AG09309 (cell line): ENCODE measurements around the gene IL6.

Source experiments
- DNase-seq: peaks from one replicate; pipeline ENCODE4 v3.0.0-alpha.2; 2010; ENCODE audit warnings: low read depth
- H3K4me3 ChIP-seq: 2 replicates; pipeline ENCODE4 v1.5.1; 2011; ENCODE audit warnings: mild to moderate bottlenecking, low read depth, low read length, moderate library complexity; ENCODE audit not compliant: control insufficient read depth
- CTCF ChIP-seq: IDR thresholded peaks from 2 replicates; pipeline ENCODE4 v1.5.1; 2011; ENCODE audit warnings: mild to moderate bottlenecking, low read depth, low read length, inconsistent platforms; ENCODE audit not compliant: insufficient read depth, control insufficient read depth; ENCODE audit errors: missing control alignments

Gene IL6

GRCh38 chr7:22725585-22725984 lies 1.4 kb upstream of the IL6 start:
- no peak overlapping the region for H3K4me3 ChIP-seq
- no peak for TF ChIP-seq CTCF
- DNase-seq: no peak

- DNase-seq: no peak
- no peak overlapping the region; the same call in 1 of the 2 replicates for H3K4me3 ChIP-seq
These were observed 574 bp upstream of the IL6 start for GRCh38 chr7:22726345-22726906.

GRCh38 chr7:22727714-22728035 lies 675 bp downstream of the IL6 start:
- DNase-seq: no peak
- peak overlapping the region; percentile 75 for H3K4me3 ChIP-seq
- TF ChIP-seq CTCF: no peak

More at GRCh38 chr7:22726345-22726906, 574 bp upstream of the IL6 start:
- TF ChIP-seq CTCF: peak; percentile 68

GRCh38 chr7:22728401-22729029 lies 1.5 kb downstream of the IL6 start:
- H3K4me3 ChIP-seq: peak overlapping the region; percentile 75
- no peak for DNase-seq
- TF ChIP-seq CTCF: peak; percentile 51

GRCh38 chr7:22729180-22729825 lies 2.3 kb downstream of the IL6 start:
- TF ChIP-seq CTCF: no peak
- peak overlapping the region; percentile 75 for H3K4me3 ChIP-seq
- no peak for DNase-seq

DNA sequence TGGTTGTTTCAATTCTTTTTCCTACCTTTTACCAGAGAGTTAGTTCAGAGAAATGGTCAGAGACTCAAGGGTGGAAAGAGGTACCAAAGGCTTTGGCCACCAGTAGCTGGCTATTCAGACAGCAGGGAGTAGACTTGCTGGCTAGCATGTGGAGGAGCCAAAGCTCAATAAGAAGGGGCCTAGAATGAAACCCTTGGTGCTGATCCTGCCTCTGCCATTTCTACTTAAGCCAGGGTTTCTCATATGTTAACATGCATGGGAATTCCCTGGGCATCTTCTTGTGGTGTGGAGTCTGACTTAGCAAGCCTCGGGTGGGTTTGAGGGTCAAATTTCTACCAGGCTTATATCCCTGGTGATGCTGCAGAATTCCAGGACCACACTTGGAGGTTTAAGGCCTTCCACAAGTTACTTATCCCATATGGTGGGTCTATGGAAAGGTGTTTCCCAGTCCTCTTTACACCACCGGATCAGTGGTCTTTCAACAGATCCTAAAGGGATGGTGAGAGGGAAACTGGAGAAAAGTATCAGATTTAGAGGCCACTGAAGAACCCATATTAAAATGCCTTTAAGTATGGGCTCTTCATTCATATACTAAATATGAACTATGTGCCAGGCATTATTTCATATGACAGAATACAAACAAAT lies 3.2 kb downstream of the IL6 start:
- H3K4me3 ChIP-seq: peak overlapping the region; percentile 11
- TF ChIP-seq CTCF: no peak
- no peak for DNase-seq
